Large intestine (tissue), 3 donors: ENCODE results near the gene LANCL2. TPM values are rescaled to one million over a fixed set of nuclear protein-coding genes. Genes with fewer than 3 reads are reported as not detected.
"Not testable (repeated sequence)": the region's sequence is repeated elsewhere in the genome, so short reads cannot be mapped to it uniquely, and the experiment has no call there.

Experiments
- DNase-seq, 2 donors: peaks; one replicate each; pipeline versions ENCODE4 v3.0.0 to v3.0.0-alpha.2; 2013
- H3K27ac ChIP-seq: one replicate; pipeline ENCODE4 v1.5.1; 2013; ENCODE audit warnings: low read length
- H3K27me3 ChIP-seq: 2 replicates; pipeline ENCODE4 v1.6.1; 2013; ENCODE audit warnings: low read length; ENCODE audit not compliant: control insufficient read depth, insufficient read depth
- H3K36me3 ChIP-seq: 2 replicates; pipeline ENCODE4 v1.6.1; 2013; ENCODE audit warnings: low read length; ENCODE audit not compliant: control insufficient read depth, insufficient read depth
- H3K4me1 ChIP-seq: one replicate; pipeline ENCODE4 v1.6.1; 2013; ENCODE audit warnings: low read length; ENCODE audit not compliant: control insufficient read depth, insufficient read depth
- H3K4me3 ChIP-seq: one replicate; pipeline ENCODE4 v1.5.1; 2013; ENCODE audit warnings: low read length
- H3K9me3 ChIP-seq: one replicate; pipeline ENCODE4 v1.6.1; 2013; ENCODE audit warnings: mild to moderate bottlenecking, low read depth, low read length, moderate library complexity; ENCODE audit not compliant: control insufficient read depth
- WGBS: methylation state at CpG from one replicate; pipeline ENCODE4 v1.1.5; 2013; ENCODE audit warnings: low lambda C conversion rate; ENCODE audit not compliant: insufficient coverage; 5-methylcytosine and 5-hydroxymethylcytosine counted together
- polyA plus RNA-seq: library from polyadenylated mRNA; unstranded; fragments of 120-200 nt; gene quantifications from one replicate; pipeline ENCODE4 v1.2.1, GENCODE V29; 2013

Gene LANCL2
- polyA plus RNA-seq, 1 donor: 20.9 TPM

DNA sequence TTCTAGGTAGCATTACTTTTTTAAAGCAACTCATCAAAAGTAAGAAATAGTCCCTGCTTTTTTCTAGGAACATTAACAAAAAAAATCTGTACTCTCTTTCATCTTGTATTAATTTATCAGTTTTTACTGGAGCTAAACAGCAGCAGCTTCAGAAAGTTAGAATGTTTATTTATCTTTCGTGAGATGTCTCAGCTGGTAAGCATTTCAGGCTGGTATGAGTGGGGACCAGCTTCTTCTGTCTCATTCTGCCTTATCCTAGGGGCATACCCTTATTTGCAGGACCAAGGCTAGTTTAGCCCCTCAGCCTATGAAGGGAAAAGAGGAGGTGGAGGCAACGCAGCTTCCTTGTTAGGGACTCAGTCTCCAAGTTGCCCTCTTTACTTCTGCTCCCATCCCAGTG is 35.1 kb downstream of the LANCL2 start:
- WGBS: no CpG with 5 or more reads among the region's 2 CpGs
- Histone ChIP-seq H3K9me3 (no peaks in the 10 kb centered on the region), H3K36me3 (peaks cover 14% of the 10 kb centered on the region), H3K4me3 (no peak overlapping the region), H3K27ac (no peak overlapping the region), H3K4me1 (no peaks in the 10 kb centered on the region), H3K27me3 (no peaks in the 10 kb centered on the region)
- DNase-seq: no peak

DNA sequence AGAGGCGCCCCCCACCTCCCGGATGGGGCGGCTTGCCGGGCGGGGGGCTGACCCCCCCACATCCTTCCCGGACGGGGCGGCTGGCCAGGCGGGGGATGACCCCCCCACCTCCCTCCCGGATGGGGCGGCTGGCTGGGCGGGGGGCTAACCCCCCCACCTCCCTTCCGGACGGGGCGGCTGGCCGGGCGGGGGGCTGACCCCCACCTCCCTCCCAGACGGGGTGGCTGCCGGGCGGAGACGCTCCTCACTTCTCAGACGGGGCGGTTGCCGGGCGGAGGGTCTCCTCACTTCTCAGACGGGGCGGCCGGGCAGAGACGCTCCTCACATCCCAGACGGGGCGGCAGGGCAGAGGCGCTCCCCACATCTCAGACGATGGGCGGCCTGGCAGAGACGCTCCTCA is 37.4 kb downstream of the LANCL2 start:
- not testable (repeated sequence) for H3K4me1 ChIP-seq, H3K9me3 ChIP-seq, H3K27ac ChIP-seq, DNase-seq, H3K4me3 ChIP-seq, H3K27me3 ChIP-seq
- peaks cover 23% of the 10 kb centered on the region for H3K36me3 ChIP-seq
- WGBS: no CpG with 5 or more reads among the region's 35 CpGs

DNA sequence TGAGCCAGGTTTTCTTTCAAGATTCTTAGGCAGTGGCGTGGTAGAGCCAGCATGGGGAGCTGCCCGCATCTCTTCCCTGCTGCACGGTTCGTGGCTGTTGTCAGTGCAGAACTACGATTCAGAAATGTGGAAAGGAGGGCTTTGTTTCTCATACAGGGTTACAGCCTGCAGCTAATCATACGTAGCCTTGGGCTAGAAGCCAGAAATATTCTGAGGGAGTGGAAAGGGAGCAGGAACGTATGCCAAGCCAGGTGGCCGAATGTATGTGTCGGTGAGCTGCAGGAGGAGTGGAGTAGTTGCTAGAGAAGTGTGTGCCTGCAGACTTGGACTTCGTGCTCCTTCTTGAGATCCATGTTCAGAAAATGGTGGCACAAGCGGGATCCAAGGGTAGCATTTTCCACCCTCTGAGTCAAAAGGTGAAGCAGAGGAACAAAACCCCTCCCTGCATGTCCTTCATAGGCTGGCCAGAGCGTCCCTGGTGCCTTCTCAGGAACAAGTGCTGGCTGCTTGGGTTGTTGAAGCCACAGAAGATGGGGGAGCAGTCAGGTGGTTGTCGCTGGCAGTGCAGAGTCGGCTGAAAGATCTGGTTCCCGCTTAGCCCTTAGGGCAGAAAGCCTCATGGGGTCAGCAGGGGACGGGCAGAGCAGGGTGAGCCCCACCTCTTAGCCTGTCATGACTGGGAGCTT is 40.9 kb downstream of the LANCL2 start:
- H3K36me3 ChIP-seq: peaks cover 20% of the 10 kb centered on the region
- peaks cover 15% of the 10 kb centered on the region for H3K4me1 ChIP-seq
- no peaks in the 10 kb centered on the region for H3K9me3 ChIP-seq
- no peaks in the 10 kb centered on the region for H3K27me3 ChIP-seq
- no CpG with 5 or more reads among the region's 16 CpGs for WGBS
- no peak for DNase-seq
- H3K4me3 ChIP-seq: no peak overlapping the region
- no peak overlapping the region for H3K27ac ChIP-seq

DNA sequence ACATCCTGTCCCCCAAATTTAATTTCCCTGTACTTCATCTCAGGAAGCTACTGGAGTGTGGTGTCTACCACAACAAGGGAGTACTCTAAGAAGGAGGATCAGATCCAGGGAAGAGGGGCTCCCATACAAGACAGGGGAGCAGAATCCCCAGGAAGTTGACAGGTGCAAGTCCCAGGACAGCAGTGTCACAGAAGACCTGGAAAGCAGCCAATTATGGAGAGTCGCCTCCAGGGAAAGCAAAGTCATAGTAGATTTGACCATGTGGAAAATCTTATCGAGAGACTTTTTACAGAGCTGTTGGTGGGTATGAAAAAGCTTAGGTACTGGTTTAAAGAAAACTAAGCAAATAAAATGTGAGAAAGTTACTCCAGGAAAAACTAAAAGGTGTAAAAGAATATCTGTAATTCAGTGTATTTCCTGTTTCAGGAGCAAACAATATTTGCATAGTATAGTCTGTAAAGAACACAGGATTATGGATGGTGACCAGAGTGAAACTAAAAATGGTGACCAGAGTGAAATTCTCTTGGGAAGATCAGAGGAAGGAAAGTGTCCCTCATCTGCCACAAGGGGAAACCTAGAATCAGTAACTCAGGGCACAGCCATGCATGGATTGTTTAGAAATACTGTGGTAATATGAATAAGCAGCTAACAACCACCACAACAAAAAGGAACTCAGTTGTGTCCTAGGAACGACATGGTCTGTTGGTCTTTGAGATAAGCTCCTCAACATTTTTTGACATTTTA is 44.5 kb downstream of the LANCL2 start:
- H3K27me3 ChIP-seq: no peaks in the 10 kb centered on the region
- H3K36me3 ChIP-seq: peaks cover 21% of the 10 kb centered on the region
- H3K27ac ChIP-seq: peak overlapping the region; percentile 77
- H3K4me3 ChIP-seq: no peak overlapping the region
- H3K4me1 ChIP-seq: peaks cover 15% of the 10 kb centered on the region
- no peaks in the 10 kb centered on the region for H3K9me3 ChIP-seq
- WGBS: 43% methylated on average over 1 of the region's 3 CpGs
- DNase-seq: peak in 1 of 2 donors; percentile 81

DNA sequence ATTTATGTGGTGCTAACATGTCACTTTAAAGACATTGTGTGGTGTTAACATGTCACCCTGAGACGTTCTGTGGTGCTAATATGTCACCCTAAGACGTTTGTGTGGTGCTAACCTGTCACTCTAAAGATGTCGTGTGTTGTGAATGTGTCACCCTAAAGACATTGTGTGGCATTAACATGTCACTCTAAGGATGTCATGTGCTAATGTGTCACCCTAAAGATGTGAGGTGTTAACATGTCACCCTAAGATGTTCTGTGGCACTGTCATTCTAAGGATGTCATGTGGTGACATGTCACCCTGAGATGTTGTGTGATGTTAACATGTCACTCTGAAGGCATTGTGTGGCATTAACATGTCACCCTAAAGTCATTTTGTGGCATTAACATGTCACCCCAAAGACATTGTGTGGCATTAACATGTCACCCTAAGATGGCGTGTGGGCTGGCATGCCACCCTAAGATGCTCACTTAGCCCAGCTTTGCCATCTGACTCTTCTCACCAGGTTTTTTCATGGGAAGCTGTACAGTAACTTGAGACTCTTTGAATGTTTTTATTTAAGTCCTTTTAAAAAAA is 45.6 kb downstream of the LANCL2 start:
- H3K4me3 ChIP-seq: no peak overlapping the region
- DNase-seq: no peak
- WGBS: no CpG with 5 or more reads among the region's 4 CpGs
- H3K9me3 ChIP-seq: no peaks in the 10 kb centered on the region
- peaks cover 15% of the 10 kb centered on the region for H3K4me1 ChIP-seq
- no peaks in the 10 kb centered on the region for H3K27me3 ChIP-seq
- H3K36me3 ChIP-seq: peaks cover 15% of the 10 kb centered on the region
- H3K27ac ChIP-seq: peak overlapping the region; percentile 77

DNA sequence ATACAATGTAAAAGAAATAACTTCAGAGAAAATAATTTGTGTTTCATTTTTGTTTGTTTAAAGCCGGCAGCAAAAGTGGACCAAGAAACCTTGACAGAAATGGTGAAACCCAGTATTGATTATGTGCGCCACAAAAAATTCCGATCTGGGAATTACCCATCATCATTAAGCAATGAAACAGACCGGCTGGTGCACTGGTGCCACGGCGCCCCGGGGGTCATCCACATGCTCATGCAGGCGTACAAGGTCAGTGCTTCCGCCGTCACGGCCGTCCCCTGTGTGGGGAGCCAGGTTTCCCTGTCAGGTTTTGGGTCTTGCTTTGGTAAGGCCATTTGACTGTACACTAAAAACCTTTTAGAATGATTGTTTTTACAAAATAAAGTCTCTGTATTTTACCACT is 46.7 kb downstream of the LANCL2 start:
- Histone ChIP-seq H3K27ac (no peak overlapping the region), H3K4me1 (peaks cover 15% of the 10 kb centered on the region), H3K9me3 (no peaks in the 10 kb centered on the region), H3K36me3 (peaks cover 10% of the 10 kb centered on the region), H3K27me3 (no peaks in the 10 kb centered on the region), H3K4me3 (no peak overlapping the region)
- DNase-seq: no peak
- 80% methylated on average over 1 of the region's 12 CpGs for WGBS

DNA sequence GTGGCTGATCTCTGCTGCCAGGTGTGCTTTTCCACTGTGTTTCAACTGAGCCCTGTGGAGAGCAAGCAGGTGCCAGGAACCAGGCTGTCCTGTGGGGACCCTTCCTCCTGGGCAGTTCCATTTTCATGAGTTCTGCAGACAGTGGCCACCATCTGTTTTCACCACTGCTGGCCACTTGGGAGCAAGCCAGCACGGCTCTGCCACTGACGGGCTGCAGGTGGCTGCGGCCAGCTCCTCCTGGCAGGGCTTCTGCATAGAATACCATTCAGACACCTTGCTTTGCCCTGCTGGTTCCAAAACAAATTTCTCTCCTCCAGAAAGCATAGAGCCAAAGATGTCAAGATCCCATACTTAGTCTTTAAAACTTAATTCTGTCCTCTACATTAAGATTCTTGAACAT is 48.3 kb downstream of the LANCL2 start:
- no CpG with 5 or more reads among the region's 3 CpGs for WGBS
- H3K4me3 ChIP-seq: no peak overlapping the region
- H3K9me3 ChIP-seq: no peaks in the 10 kb centered on the region
- DNase-seq: no peak
- H3K36me3 ChIP-seq: peaks cover 7% of the 10 kb centered on the region
- no peak overlapping the region for H3K27ac ChIP-seq
- no peaks in the 10 kb centered on the region for H3K27me3 ChIP-seq
- peaks cover 14% of the 10 kb centered on the region for H3K4me1 ChIP-seq

DNA sequence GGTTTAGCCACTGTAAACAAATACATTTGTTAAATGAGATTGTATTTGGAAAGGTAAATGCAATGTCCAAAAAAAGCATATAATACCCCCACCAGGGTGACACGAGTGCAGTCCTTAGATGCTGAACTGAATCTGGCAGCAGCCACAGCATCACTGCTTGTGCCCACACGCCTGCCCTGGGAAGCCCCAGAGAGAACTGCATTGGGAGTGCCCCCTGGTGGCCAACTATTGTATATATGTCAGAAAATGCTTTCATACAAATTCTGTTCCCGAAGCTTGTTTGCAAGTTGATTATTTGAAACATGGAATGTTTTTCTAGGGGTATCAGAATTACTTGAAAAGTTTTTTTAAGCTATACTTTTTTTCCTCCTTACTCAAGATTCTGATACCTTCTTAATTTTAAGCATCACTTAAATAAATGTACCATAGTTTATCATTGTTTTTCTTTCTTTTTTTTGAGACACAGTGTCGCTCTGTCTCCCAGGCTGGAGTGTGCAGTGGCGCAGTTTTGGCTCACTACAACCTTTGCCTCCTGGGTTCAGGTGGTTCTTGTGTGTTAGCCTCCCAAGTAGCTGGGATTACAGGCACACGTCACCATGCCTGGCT is 50.1 kb downstream of the LANCL2 start:
- WGBS: no CpG with 5 or more reads among the region's 6 CpGs
- no peaks in the 10 kb centered on the region for H3K27me3 ChIP-seq
- H3K9me3 ChIP-seq: no peaks in the 10 kb centered on the region
- peaks cover 7% of the 10 kb centered on the region for H3K4me1 ChIP-seq
- H3K27ac ChIP-seq: no peak overlapping the region
- peak; percentile 67 to 69 for DNase-seq
- H3K36me3 ChIP-seq: peaks cover 7% of the 10 kb centered on the region
- H3K4me3 ChIP-seq: no peak overlapping the region

DNA sequence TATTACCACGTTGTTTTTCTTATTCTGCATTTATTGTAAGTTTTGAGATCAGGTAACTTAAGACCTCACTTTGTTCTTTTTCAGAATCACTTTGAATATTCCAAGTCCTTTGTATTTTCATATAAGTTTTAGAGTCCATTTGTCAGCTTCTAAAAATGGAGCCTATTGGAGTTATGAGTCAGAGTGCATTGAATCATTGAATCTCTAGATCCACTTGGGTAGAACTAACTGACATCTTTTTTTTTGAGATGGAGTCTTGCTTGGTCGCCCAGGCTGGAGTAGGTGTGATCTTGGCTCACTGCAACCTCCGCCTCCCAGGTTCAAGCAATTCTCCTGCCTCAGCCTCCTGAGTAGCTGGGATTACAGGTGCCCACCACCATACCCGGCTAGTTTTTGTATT is 52.3 kb downstream of the LANCL2 start:
- not testable (repeated sequence) for H3K9me3 ChIP-seq, DNase-seq, H3K27me3 ChIP-seq, H3K27ac ChIP-seq, H3K4me1 ChIP-seq, H3K4me3 ChIP-seq, H3K36me3 ChIP-seq
- 100% methylated on average over 1 of the region's 4 CpGs for WGBS

DNA sequence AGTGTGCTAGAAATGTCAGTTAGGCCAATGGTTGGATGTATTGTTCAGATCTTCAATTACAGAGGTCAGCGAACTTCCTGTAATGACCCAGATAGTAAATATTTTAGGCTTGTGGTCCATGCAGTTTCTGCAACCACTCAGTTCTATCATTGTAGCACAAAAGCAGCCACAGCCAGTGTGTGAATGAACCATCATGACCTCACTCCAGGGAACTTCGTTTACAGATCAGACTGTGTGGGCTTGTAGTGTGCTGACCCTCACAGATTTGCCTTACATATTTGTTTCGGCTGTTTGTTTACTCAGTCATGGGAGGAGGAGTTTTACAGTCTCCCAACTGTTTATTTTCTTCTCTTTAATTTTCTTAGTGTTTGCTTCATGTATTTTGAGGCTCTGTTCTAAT is 55.4 kb downstream of the LANCL2 start:
- Histone ChIP-seq H3K27me3 (no peaks in the 10 kb centered on the region), H3K36me3 (peaks cover 6% of the 10 kb centered on the region), H3K9me3 (no peaks in the 10 kb centered on the region), H3K4me1 (peaks cover 15% of the 10 kb centered on the region), H3K27ac (no peak overlapping the region), H3K4me3 (no peak overlapping the region)
- WGBS: no CpG with 5 or more reads among the region's 3 CpGs
- DNase-seq: no peak
